CD4-positive, alpha-beta T cell treated with Interleukin-10 for 1 hour (primary cell): Measurements from ENCODE around the gene ATG12.

ENCODE experiments used
- DNase-seq: peaks from one replicate; pipeline ENCODE4 v3.0.0-alpha.2; 2020

Gene ATG12

GRCh38 chr5:115806986-115807653 lies 34.2 kb downstream of the ATG12 start:
- DNase-seq = no peak

DNA sequence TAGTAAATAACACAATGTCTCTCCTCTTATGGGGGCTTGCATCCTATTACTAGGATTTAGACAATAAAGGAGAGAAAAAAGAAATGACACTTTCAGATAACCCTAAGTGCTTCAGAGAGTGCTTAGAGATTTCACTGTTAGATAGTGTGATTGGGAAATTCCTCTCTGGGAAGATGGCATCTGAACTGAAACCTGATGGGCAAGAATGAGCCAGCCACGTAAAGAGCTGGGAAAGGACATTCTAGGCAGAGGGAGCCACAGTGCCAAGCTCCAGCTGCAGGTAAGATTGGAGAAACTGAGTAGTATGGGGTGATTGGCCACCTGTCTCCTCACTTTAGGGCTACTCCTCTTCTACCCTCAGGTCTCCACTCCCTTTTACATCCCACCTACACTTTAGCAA lies 39.4 kb downstream of the ATG12 start:
- DNase-seq = no peak

GRCh38 chr5:115801152-115801551 lies 40.2 kb downstream of the ATG12 start:
- DNase-seq = no peak

- no peak for DNase-seq
These were observed 41.3 kb downstream of the ATG12 start for GRCh38 chr5:115800108-115800507.

- no peak for DNase-seq
These were observed 43.1 kb downstream of the ATG12 start for GRCh38 chr5:115798252-115798651.

DNA sequence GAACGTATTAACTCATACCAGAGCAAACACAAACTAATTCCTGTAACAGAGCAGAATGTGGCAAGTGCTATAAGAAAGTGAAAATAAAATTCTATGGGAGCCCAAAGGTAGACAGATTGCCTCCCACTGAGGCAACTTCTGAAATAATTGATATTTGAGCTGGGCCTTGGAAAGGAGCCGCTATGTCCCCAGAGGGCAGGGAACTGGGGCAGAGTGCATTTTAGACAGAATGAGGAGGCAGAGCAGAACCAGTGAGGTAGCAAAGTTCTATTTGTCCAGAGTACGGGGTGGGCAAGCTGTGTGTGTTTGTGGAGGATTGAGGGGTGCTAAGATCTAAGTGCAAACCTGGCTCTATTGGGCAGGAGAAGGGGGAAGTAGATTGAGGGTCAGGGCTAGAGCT lies 44.7 kb downstream of the ATG12 start:
- DNase-seq = no peak

DNA sequence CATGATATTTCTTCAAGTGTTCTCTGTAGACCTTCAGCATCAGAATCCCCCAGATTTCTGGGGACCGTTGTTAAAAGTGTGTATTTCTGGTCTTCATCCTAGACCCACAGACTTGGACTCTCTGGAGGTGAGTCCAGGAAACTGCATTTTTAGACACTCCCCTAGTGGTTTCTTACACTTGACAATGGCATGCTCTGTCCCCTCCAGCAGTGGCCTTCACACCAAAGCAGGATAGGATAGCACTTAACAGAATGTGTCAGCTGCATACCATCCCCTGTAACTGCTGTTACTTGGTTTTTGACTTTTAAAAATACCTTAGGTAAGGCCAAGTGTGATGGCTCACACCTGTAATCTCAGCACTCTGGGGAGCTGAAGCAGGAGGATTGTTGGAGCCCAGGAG lies 45.7 kb downstream of the ATG12 start:
- DNase-seq = no peak

GRCh38 chr5:115788440-115788839 lies 52.9 kb downstream of the ATG12 start:
- no peak for DNase-seq

DNA sequence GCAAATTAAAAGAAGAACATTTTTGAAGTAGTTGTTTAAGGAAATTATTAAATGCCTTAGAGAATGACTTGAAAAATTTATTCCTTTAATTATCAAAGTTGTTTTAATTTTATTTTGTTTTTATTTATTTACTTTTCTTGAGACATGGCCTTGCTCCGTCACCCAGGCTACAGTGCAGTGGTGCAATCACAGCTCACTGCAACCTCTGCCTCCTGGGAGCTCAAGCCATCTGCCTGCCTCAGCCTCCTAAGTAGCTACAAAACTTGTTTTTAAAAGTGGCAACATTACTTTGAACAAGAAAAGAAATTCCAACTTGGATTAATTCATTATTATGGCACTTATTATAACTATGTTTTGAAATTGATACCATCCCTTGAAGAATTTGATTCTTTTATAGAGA lies 53.9 kb downstream of the ATG12 start:
- no peak for DNase-seq

DNA sequence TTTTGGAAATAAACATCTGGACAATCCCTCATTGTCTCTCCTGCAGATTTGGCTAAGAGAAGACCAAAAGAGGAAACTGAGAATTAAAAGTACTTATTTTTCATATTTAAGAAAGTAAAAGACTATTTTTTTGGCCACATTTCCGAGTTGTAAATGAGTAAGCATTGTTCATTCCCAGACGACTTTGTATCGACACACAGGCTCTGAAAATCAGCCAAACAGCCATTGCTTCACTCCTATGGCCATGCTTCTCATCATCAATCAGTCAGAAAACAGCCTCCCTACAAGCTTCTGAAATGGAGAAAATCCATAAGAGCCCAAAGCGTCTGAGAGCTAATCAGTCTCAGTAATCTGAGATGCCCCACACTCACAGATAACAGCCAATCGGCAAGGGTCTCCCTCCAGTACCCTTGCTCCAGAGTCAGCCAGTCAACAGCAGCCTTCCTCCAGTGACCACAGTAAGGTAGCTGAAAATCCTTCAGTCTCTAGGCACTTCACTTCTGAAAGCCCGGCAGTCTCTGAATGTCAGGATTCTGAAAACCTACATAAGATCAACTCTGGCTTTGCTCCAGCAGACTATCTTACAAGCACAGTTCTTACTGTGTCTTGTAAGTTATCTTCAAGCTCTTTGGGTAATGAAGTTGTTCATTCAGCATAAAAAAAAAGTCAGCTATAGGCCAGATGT lies 55.8 kb downstream of the ATG12 start:
- no peak for DNase-seq

DNA sequence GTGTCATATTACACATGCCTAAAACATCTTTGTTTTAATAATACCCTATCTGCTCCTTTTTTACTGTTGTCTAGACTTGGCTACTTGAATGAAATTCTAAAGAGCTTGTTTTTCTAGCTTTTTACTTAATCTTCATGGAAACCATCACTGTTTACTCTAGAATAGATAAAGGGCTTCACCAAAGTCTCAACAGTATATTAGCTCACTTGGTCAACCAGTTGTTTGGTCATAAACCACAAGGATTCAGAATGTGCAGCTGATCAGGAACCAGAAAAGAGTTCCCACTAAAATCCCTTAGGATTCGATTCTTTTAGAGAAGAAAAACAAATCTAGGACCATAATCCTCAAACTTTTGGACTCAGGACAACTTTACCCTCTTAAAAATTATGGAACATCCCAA lies 62.9 kb downstream of the ATG12 start:
- no peak for DNase-seq
